T-cell (primary cell): ENCODE measurements around the gene LMBRD1. TPM values are rescaled to one million over a fixed set of nuclear protein-coding genes. Genes with fewer than 3 reads are reported as not detected.

Source experiments
- total RNA-seq, 35 experiments: library from RNA in 6 of 35; stranded (reverse) in 6 of 35; fragments of 120-200 nt in 1 of 35; gene quantifications; one replicate each; pipeline versions ENCODE4 v1.2.1 to v1.2.4 and lab custom pipeline; 2013 to 2026

The LMBRD1 gene
- total RNA-seq, 5 donors from 2014 or later (not counting 1 experiment from before 2014, with no cell fraction given): 37.1 to 41.5 (median 37.7) TPM

Other genes with a start within 250 kb of the LMBRD1 start
- gene COL19A1, start 69.5 kb upstream of the LMBRD1 start, total RNA-seq: 1 to 10 TPM in 1 of 5 donors, under 1 TPM in 4; 0.42 to 2.3 (median 0.55) TPM